COLO668 (cell line): ENCODE results near the gene PRPF31.
"Not testable (repeated sequence)": the region's sequence is repeated elsewhere in the genome, so short reads cannot be mapped to it uniquely, and the experiment has no call there.

ENCODE experiments used
- DNase-seq: peaks from one replicate; lab custom pipeline; 2025; ENCODE audit not compliant: unreplicated experiment; lab: John Stamatoyannopoulos, UW

Gene PRPF31

GRCh38 chr19:54115109-54116063, at the start of gene PRPF31, which contains the start of gene TFPT:
Gene PRPF31, plus strand, starts transcription at chr19:54115754. Its CDS starts 2,525 bp downstream, at chr19:54118279.
Gene TFPT, minus strand, starts transcription at chr19:54115657. Its CDS starts 388 bp downstream, at chr19:54115269.
- peak; percentile 97 for DNase-seq

- no peak for DNase-seq
Observed at GRCh38 chr19:54069470-54069869, 46.1 kb upstream of the PRPF31 start.

GRCh38 chr19:54073829-54074228, 41.7 kb upstream of the PRPF31 start:
- DNase-seq, result no peak

- no peak for DNase-seq
Observed at GRCh38 chr19:54074851-54075250, 40.7 kb upstream of the PRPF31 start.

- no peak for DNase-seq
Observed at GRCh38 chr19:54077334-54077733, 38.2 kb upstream of the PRPF31 start.

- DNase-seq, result no peak
Observed at GRCh38 chr19:54081032-54081431, 34.5 kb upstream of the PRPF31 start, which contains the start of gene TARM1. Gene TARM1, minus strand, starts transcription at chr19:54081365. Its CDS starts 25 bp downstream, at chr19:54081340.

- no peak for DNase-seq
Observed at GRCh38 chr19:54084410-54084809, 31.1 kb upstream of the PRPF31 start.

- DNase-seq, result no peak
Observed at GRCh38 chr19:54094426-54095000, 21.0 kb upstream of the PRPF31 start.

- DNase-seq, result no peak
Observed at GRCh38 chr19:54095136-54095858, 20.3 kb upstream of the PRPF31 start.

GRCh38 chr19:54095859-54096616, 19.5 kb upstream of the PRPF31 start:
- DNase-seq, result peak; percentile 45

GRCh38 chr19:54096617-54097106, 18.9 kb upstream of the PRPF31 start:
- no peak for DNase-seq

GRCh38 chr19:54099190-54099902, 16.2 kb upstream of the PRPF31 start:
- DNase-seq, result no peak

- DNase-seq, result not testable (repeated sequence)
Observed at GRCh38 chr19:54099903-54100255, 15.7 kb upstream of the PRPF31 start.

- no peak for DNase-seq
Observed at GRCh38 chr19:54100561-54100960, 15.0 kb upstream of the PRPF31 start, which contains the start of gene OSCAR. Gene OSCAR, minus strand, starts transcription at chr19:54100803. Its CDS starts 11 bp downstream, at chr19:54100792.

- peak; percentile 98 for DNase-seq
Observed at GRCh38 chr19:54102421-54103169, 13.0 kb upstream of the PRPF31 start, which contains the start of gene NDUFA3. Gene NDUFA3, plus strand, starts transcription at chr19:54102855. Its CDS starts 24 bp downstream, at chr19:54102879.

- DNase-seq, result no peak
Observed at GRCh38 chr19:54104998-54105715, 10.4 kb upstream of the PRPF31 start.

- DNase-seq, result no peak
Observed at GRCh38 chr19:54105796-54106195, 9.8 kb upstream of the PRPF31 start.

- no peak for DNase-seq
Observed at GRCh38 chr19:54106716-54107115, 8.8 kb upstream of the PRPF31 start.
